Sigmoid colon (tissue), 7 donors: ENCODE results near the gene ADARB2. TPM values are rescaled to one million over a fixed set of nuclear protein-coding genes. Genes with fewer than 3 reads are reported as not detected.

Source experiments
- DNase-seq: peaks from one replicate; pipeline ENCODE4 v3.0.0-alpha.2; 2019
- H3K27ac ChIP-seq, 4 donors: fragments of 200-600 bp; sonication (generic); one replicate each; pipeline ENCODE4 v1.5.1; 2016 to 2019; ENCODE audit warnings: mild to moderate bottlenecking in 1 of 4
- H3K27me3 ChIP-seq, 3 donors: fragments of 200-600 bp; sonication (generic); one replicate each; pipeline ENCODE4 v1.5.1; 2019; ENCODE audit warnings: mild to moderate bottlenecking in 1 of 3
- H3K36me3 ChIP-seq, 4 donors: fragments of 200-600 bp; sonication (generic); one replicate each; pipeline ENCODE4 v1.5.1; 2016 to 2019
- H3K4me1 ChIP-seq, 4 donors: fragments of 200-600 bp; sonication (generic); one replicate each; pipeline ENCODE4 v1.5.1; 2017 to 2019
- H3K4me3 ChIP-seq, 4 donors: fragments of 200-600 bp; sonication (generic); one replicate each; pipeline ENCODE4 v1.5.1; 2017 to 2019; ENCODE audit warnings: mild to moderate bottlenecking in 2 of 4, moderate library complexity in 1 of 4
- H3K9me3 ChIP-seq, 4 donors: fragments of 200-600 bp in 3 of 4; sonication (generic) in 3 of 4; one replicate each; pipeline versions ENCODE4 v1.5.1 to v1.6.1; 2013 to 2019
- EP300 ChIP-seq, 4 donors: sonication (generic); formaldehyde crosslinking; IDR thresholded peaks; one replicate each; pipeline ENCODE4 v1.6.1; 2017; ENCODE audit warnings: antibody characterized with exemption in 4 of 4
- POLR2A ChIP-seq, 2 donors: fragments of 450-650 bp; IDR thresholded peaks; one replicate each; pipeline ENCODE4 v1.6.1; 2016; ENCODE audit warnings: antibody characterized with exemption in 2 of 2, mild to moderate bottlenecking in 2 of 2, moderate library complexity in 2 of 2
- POLR2AphosphoS5 ChIP-seq, 4 donors: sonication (generic); formaldehyde crosslinking; IDR thresholded peaks; one replicate each; pipeline ENCODE4 v1.6.1; 2017; ENCODE audit warnings: antibody characterized with exemption in 4 of 4
- WGBS, 2 donors: extraction: QIAGEN DNeasy Blood & Tissue Kit; methylation state at CpG; one replicate each; pipeline ENCODE4 v1.1.7; 2013; 5-methylcytosine and 5-hydroxymethylcytosine counted together
- intact Hi-C: fragments of 100-400 bp; cut with DNase I; formaldehyde crosslinking; loops from one replicate; pipeline ENCODE4 v1.15.1; 2023
- polyA plus RNA-seq, 3 donors: library from polyadenylated mRNA; stranded (reverse); fragments of 200-250 nt; gene quantifications; one replicate each; pipeline ENCODE4 v1.2.3, GENCODE V29; 2013
- total RNA-seq, 4 donors: library from RNA; depleted of rRNA; stranded (reverse); fragments of >200 nt; gene quantifications; one replicate each; pipeline ENCODE4 v1.1.0, GENCODE V29; 2016
- TF ChIP-seq, protein P1 (sequence below), 4 experiments: fragments of 450-650 bp in 3 of 4; fragments of 200-600 bp in 1 of 4; IDR thresholded peaks; one replicate each; pipeline ENCODE4 v1.5.1; 2016 to 2019; ENCODE audit warnings: antibody characterized with exemption in 4 of 4, mild to moderate bottlenecking in 3 of 4, moderate library complexity in 2 of 4
- donor health status: healthy with polysubstance abuse.
- donor health status: Bipolar disorder and iron deficiency.
- donor health status: healthy.

Gene ADARB2
- total and polyA plus RNA-seq, 7 donors, result 0.60 to 5.9 (median 3.5) TPM; not detected in 1

DNA sequence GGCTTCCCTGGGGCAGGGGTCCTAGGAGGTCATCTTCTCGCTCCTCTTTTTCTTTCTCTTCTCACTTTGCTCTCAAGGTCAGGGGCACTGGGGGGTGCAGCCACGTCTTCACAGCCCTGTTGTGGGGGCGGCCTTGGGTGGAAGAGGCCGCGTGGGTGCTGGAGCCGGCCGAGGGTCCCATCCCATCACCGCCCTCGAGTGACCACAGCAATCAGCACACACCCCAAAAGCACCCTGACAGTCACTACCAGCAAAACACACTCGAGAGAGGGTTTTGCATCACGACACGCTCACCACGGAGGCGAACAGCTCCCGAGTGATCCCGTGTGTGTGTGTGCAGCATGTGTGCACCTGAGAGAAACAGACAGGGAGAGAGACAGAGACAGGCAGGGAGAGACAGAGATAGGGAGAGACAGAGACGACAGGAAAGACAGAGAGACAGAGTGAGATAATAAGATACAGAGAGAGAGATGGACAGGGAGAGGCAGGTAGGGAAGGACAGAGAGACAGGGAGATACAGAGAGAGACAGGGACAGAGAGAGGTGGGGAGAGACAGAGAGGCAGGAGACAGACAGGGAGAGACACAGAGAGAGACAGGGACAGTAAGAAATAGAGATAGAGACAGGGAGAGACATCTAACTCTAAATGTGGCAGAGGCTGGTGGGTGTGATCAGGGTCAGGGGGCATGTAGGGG is 580.3 kb downstream of the ADARB2 start:
- Histone ChIP-seq H3K9me3 (no peaks in the 10 kb centered on the region), H3K27ac (no peak overlapping the region), H3K4me3 (no peak overlapping the region), H3K36me3 (no peaks in the 10 kb centered on the region), H3K4me1 (no peaks in the 10 kb centered on the region), H3K27me3 (no peaks in the 10 kb centered on the region)
- intact Hi-C loops, result no loop called here
- TF ChIP-seq POLR2AphosphoS5 (IDR thresholded peaks at IDR 0.05) (no peak), POLR2A (IDR thresholded peaks at IDR 0.05) (no peak), EP300 (IDR thresholded peaks at IDR 0.05) (no peak)
- TF ChIP-seq, protein P1, sequence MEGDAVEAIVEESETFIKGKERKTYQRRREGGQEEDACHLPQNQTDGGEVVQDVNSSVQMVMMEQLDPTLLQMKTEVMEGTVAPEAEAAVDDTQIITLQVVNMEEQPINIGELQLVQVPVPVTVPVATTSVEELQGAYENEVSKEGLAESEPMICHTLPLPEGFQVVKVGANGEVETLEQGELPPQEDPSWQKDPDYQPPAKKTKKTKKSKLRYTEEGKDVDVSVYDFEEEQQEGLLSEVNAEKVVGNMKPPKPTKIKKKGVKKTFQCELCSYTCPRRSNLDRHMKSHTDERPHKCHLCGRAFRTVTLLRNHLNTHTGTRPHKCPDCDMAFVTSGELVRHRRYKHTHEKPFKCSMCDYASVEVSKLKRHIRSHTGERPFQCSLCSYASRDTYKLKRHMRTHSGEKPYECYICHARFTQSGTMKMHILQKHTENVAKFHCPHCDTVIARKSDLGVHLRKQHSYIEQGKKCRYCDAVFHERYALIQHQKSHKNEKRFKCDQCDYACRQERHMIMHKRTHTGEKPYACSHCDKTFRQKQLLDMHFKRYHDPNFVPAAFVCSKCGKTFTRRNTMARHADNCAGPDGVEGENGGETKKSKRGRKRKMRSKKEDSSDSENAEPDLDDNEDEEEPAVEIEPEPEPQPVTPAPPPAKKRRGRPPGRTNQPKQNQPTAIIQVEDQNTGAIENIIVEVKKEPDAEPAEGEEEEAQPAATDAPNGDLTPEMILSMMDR (IDR thresholded peaks at IDR 0.05), result no peak
- 85 to 87% methylated on average over 17 of the region's 17 CpGs for WGBS, 2 donors
- peak; percentile 25 for DNase-seq

DNA sequence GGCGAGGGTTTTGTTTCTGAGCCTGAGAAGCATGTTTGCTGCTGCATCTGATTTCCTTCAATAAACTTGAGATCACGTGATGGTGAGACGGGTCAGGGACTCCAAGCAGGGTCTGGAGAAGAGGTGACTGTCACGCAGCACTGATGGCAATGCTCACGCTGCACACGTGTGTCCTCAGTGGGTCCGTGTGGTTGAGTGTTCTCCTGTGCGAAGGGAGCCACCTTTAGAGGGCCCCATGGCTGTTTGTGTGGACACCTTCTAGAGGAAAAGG is 580.8 kb downstream of the ADARB2 start:
- no peak overlapping the region for H3K4me3 ChIP-seq
- H3K27ac ChIP-seq, result no peak overlapping the region
- no peaks in the 10 kb centered on the region for H3K4me1 ChIP-seq
- 83 to 88% methylated on average over 8 of the region's 8 CpGs for WGBS, 2 donors
- peak; percentile 18 for DNase-seq
- H3K9me3 ChIP-seq, result no peaks in the 10 kb centered on the region
- H3K36me3 ChIP-seq, result no peaks in the 10 kb centered on the region
- H3K27me3 ChIP-seq, result no peaks in the 10 kb centered on the region
- intact Hi-C loops, result no loop called here
- TF ChIP-seq, protein P1 (IDR thresholded peaks at IDR 0.05), result no peak
- TF ChIP-seq POLR2AphosphoS5 (IDR thresholded peaks at IDR 0.05), result no peak

DNA sequence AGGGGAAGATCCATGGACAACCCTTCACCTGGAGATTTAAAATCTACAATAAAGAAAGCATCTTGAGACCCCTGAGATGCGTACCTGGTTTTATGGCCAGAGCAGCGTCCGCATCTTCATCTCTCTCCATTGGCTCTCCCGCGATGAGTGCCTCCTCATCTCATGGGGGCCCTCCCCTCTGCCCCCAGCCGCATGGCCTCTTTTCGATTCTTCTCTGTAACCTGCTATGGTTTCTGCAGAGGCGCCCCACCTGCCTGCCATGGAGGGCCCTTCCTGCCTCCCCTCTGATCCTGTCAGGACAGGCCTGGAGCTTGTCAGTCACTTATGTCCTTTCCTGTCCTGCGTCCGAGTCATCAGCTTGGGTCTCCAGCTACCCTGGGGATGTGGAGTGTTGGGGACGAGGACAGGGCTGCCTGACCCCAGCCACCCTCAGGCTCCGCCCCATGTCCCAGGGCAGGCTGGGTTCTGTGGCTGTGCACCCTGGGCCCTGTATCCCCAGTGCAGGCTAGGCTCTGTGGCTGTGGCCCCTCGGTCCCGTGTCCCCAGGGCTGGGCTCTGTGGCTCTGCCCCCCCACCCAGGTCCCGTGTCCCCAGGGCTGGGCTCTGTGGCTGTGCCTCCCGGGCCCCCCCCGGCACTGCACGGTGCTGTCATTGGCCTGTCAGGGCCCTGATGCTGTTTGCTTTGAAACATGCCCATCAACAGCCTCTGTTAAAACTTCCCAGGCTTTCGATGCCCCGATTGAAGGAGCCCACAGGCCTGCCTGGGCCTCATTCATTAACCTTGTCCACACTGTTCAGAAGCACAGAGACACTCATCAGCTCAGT is 581.3 kb downstream of the ADARB2 start:
- no peaks in the 10 kb centered on the region for H3K4me1 ChIP-seq
- H3K36me3 ChIP-seq, result no peaks in the 10 kb centered on the region
- H3K9me3 ChIP-seq, result no peaks in the 10 kb centered on the region
- no peak for TF ChIP-seq EP300 (IDR thresholded peaks at IDR 0.05)
- no peak for TF ChIP-seq POLR2AphosphoS5 (IDR thresholded peaks at IDR 0.05)
- TF ChIP-seq POLR2A (IDR thresholded peaks at IDR 0.05), result no peak
- TF ChIP-seq, protein P1 (IDR thresholded peaks at IDR 0.05), result no peak
- peak; percentile 45 for DNase-seq
- 89 to 90% methylated on average over 20 of the region's 20 CpGs for whole genome bisulfite sequencing, 2 donors
- intact Hi-C loops, result no loop called here
- H3K27ac ChIP-seq, result no peak overlapping the region
- H3K27me3 ChIP-seq, result no peaks in the 10 kb centered on the region
- no peak overlapping the region for H3K4me3 ChIP-seq

DNA sequence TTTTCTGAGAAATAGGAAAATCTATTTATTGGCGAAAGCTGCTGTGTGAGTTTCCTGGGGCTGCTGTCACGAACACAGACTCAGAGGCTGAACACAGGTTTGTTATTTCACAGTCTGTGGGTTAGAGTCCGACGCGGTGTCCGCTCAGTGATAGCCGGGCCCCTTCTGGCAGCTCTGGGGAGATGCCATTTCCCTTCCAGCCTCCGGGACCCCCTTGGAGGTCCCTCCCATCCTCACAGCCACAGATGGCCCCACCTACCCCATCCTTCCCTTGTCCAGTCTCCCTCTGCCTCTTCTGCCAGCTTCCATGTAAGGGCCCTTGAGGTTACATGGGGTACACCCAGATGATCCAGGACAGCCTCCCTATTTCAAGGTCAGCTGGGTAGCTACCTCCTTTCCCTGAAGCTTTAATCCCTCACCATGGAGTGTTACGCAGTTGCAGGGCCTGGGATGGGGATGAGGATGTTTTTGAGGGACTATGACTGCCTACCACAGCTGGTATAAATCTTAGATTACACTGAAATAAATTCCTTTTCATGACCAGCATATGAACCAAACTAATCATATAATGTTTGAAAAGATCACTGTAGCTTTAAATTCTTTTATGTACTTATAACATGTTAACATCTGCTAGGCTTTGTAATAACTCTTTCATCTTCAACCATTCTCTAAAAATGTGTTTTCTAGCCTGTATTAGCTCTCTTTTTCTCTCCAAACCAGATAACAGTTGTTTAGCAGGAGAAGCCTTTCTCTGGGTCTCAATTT is 582.6 kb downstream of the ADARB2 start:
- peak; percentile 29 for DNase-seq
- Histone ChIP-seq H3K9me3 (no peaks in the 10 kb centered on the region), H3K27ac (no peak overlapping the region), H3K4me1 (no peaks in the 10 kb centered on the region), H3K36me3 (no peaks in the 10 kb centered on the region), H3K4me3 (no peak overlapping the region), H3K27me3 (no peaks in the 10 kb centered on the region)
- 81 to 89% methylated on average over 9 of the region's 9 CpGs for WGBS, 2 donors
- intact Hi-C loops, result no loop called here
- TF ChIP-seq POLR2AphosphoS5 (IDR thresholded peaks at IDR 0.05) (no peak), EP300 (IDR thresholded peaks at IDR 0.05) (no peak), POLR2A (IDR thresholded peaks at IDR 0.05) (no peak)
- TF ChIP-seq, protein P1 (IDR thresholded peaks at IDR 0.05), result no peak
